ACHN (cell line): ENCODE measurements around the gene MMS19.

Experiments used
- DNase-seq: peaks from one replicate; pipeline ENCODE4 v3.0.0-alpha.2; 2015
- in situ Hi-C: cut with HindIII; loops from 2 replicates; pipeline ENCODE4 v1.10.0; 2017; ENCODE audit warnings: low sequenced_read_pairs, low pct_ligation_motif_present, low pct_unique_long_range_greater_than_20kb

Gene MMS19

GRCh38 chr10:97509120-97509680 is 11.0 kb upstream of the MMS19 start:
- in situ Hi-C loops, result no loop called here
- no peak for DNase-seq

- in situ Hi-C loops, result no loop called here
Observed at GRCh38 chr10:97508342-97508741, 10.1 kb upstream of the MMS19 start.

GRCh38 chr10:97506199-97506991 is 8.2 kb upstream of the MMS19 start:
- no peak for DNase-seq
- in situ Hi-C loops, result no loop called here

More at GRCh38 chr10:97508342-97508741, 10.1 kb upstream of the MMS19 start:
- DNase-seq, result peak; percentile 70

- in situ Hi-C loops, result no loop called here
- no peak for DNase-seq
Observed at GRCh38 chr10:97505152-97505551, 6.9 kb upstream of the MMS19 start.

- DNase-seq, result no peak
- in situ Hi-C loops, result no loop called here
Observed at GRCh38 chr10:97503406-97503805, 5.2 kb upstream of the MMS19 start.

- in situ Hi-C loops, result no loop called here
- no peak for DNase-seq
Observed at GRCh38 chr10:97502916-97503315, 4.7 kb upstream of the MMS19 start.

GRCh38 chr10:97500297-97500575 is 2.0 kb upstream of the MMS19 start:
- DNase-seq, result no peak
- in situ Hi-C loops, result no loop called here

- peak; percentile 52 for DNase-seq
- in situ Hi-C loops, result no loop called here
Observed at GRCh38 chr10:97499561-97500296, 1.5 kb upstream of the MMS19 start.

GRCh38 chr10:97498841-97499560 is 779 bp upstream of the MMS19 start, which contains the start of gene UBTD1:
UBTD1 (plus strand) TSS chr10:97498924; CDS start chr10:97499204, 280 bp downstream.
- in situ Hi-C loops, result no loop called here
- no peak for DNase-seq

- DNase-seq, result peak; percentile 87
Observed at GRCh38 chr10:97497572-97498075, 598 bp downstream of the MMS19 start.

GRCh38 chr10:97494863-97495506 is 3.2 kb downstream of the MMS19 start:
- in situ Hi-C loops, result no loop called here
- DNase-seq, result no peak

More at GRCh38 chr10:97497572-97498075, 598 bp downstream of the MMS19 start:
- in situ Hi-C loops, result no loop called here

- DNase-seq, result no peak
- in situ Hi-C loops, result no loop called here
Observed at GRCh38 chr10:97494151-97494550, 4.1 kb downstream of the MMS19 start.

GRCh38 chr10:97490592-97490991 is 7.6 kb downstream of the MMS19 start:
- no peak for DNase-seq
- in situ Hi-C loops, result no loop called here

GRCh38 chr10:97485647-97486281 is 12.5 kb downstream of the MMS19 start:
- DNase-seq, result no peak
- in situ Hi-C loops, result no loop called here

- in situ Hi-C loops, result no loop called here
- DNase-seq, result no peak
Observed at GRCh38 chr10:97483921-97484320, 14.3 kb downstream of the MMS19 start.

- in situ Hi-C loops, result no loop called here
- no peak for DNase-seq
Observed at GRCh38 chr10:97483506-97483905, 14.7 kb downstream of the MMS19 start.

- in situ Hi-C loops, result no loop called here
- no peak for DNase-seq
Observed at GRCh38 chr10:97482381-97482780, 15.8 kb downstream of the MMS19 start.

- no peak for DNase-seq
- in situ Hi-C loops, result no loop called here
Observed at GRCh38 chr10:97481071-97481470, 17.2 kb downstream of the MMS19 start.
